Measurements from ENCODE around the gene ZNF550. TPM values are rescaled to one million over a fixed set of nuclear protein-coding genes. Genes with fewer than 3 reads are reported as not detected.

The ZNF550 gene
- total RNA-seq, 1 experiment from 2014 or later = 13.5 TPM

GRCh38 chr19:57563547-57563946 lies 3.9 kb upstream of the ZNF550 start:
- no peak overlapping the region for H3K4ac ChIP-seq (ENCODE audit: low read depth, low read length)
- H3K27ac Mint-ChIP-seq = no peak overlapping the region
- no peak overlapping the region for H2AFZ ChIP-seq (ENCODE audit: low read length)
- no CpG with 5 or more reads among the region's 1 CpG for whole genome bisulfite sequencing (ENCODE audit: extremely low coverage, insufficient read length, low lambda C conversion rate)
- H2BK5ac ChIP-seq (ENCODE audit: insufficient read length, low read length) = no peak overlapping the region
- no peaks in the 10 kb centered on the region for H3K79me1 ChIP-seq (ENCODE audit: insufficient read depth, low read depth, low read length, poor library complexity, severe bottlenecking)
- H3K23ac ChIP-seq (ENCODE audit: insufficient read length, low read depth, low read length) = no peak overlapping the region
- H3K4me1 ChIP-seq (ENCODE audit: insufficient read depth, low read length) = no peaks in the 10 kb centered on the region
- no peak overlapping the region for H2BK15ac ChIP-seq (ENCODE audit: low read depth, low read length)
- no peak overlapping the region for H2BK12ac ChIP-seq (ENCODE audit: insufficient read length, low read depth, low read length)
- H3K4me1 Mint-ChIP-seq = peaks cover 5% of the 10 kb centered on the region in 2 experiments
- no peak overlapping the region for H3K18ac ChIP-seq (ENCODE audit: insufficient read length, low read depth, low read length)
- peaks cover 5% of the 10 kb centered on the region for H3K23me2 ChIP-seq (ENCODE audit: insufficient read length, low read depth, low read length, poor library complexity, severe bottlenecking)
- no peak overlapping the region for H3K4me3 Mint-ChIP-seq
- no peak overlapping the region for H2BK20ac ChIP-seq (ENCODE audit: low read depth, low read length, poor library complexity, severe bottlenecking)
- no peak overlapping the region for H4K91ac ChIP-seq (ENCODE audit: insufficient read length, low read depth, low read length)
- peaks cover 22 to 32% (median 27%) of the 10 kb centered on the region in 3 experiments for H3K36me3 Mint-ChIP-seq (ENCODE audit: insufficient read depth in 1 of 3, low read depth in 3 of 3)
- H3K27ac ChIP-seq (ENCODE audit: insufficient read length, low read depth, low read length) = no peak overlapping the region
- no peak overlapping the region for H2AK5ac ChIP-seq (ENCODE audit: insufficient read length, low read length)
- no peak overlapping the region for H3K9ac ChIP-seq (ENCODE audit: extremely low read depth, insufficient read length, low read length)
- no peak overlapping the region for H2BK120ac ChIP-seq (ENCODE audit: low read depth, low read length, poor library complexity, severe bottlenecking)
- no peak overlapping the region for H3K56ac ChIP-seq (ENCODE audit: insufficient read length, low read depth, low read length)
- TF ChIP-seq CTCF (conservative IDR thresholded peaks at IDR 0.05) = no peak
- H4K8ac ChIP-seq (replicated peaks; ENCODE audit: insufficient read length, low read depth, low read length) = no peak overlapping the region
- peaks cover 52% of the 10 kb centered on the region for H3K9me3 ChIP-seq (ENCODE audit: control insufficient read depth, low read depth, low read length)
- H3K9me3 Mint-ChIP-seq = peaks cover 86 to 87% of the 10 kb centered on the region in 2 experiments
- H3K4me2 ChIP-seq (ENCODE audit: insufficient read depth, insufficient read length, low read length) = no peak overlapping the region
- H4K5ac ChIP-seq (ENCODE audit: insufficient read length, low read depth, low read length) = no peak overlapping the region
- H3T11ph ChIP-seq (ENCODE audit: low read length) = no peak overlapping the region
- H3K27me3 Mint-ChIP-seq (ENCODE audit: low read depth) = peaks cover 30% of the 10 kb centered on the region
- DNase-seq = no peak
- no peaks in the 10 kb centered on the region for H3K79me2 ChIP-seq (ENCODE audit: insufficient read depth, low read length)
- no peaks in the 10 kb centered on the region for H4K20me1 ChIP-seq (ENCODE audit: control insufficient read depth, insufficient read depth, insufficient read length)
- H3K14ac ChIP-seq (ENCODE audit: insufficient read depth, low read length) = no peak overlapping the region
- no peaks in the 10 kb centered on the region for H3K27me3 ChIP-seq (ENCODE audit: insufficient read depth, low read length)

Data from H9 (cell line).